NCI-H446 (cell line): ENCODE data around the gene GNG2.

Experiments
- DNase-seq, 2 experiments: peaks; one replicate each; lab custom pipeline; 2025; lab: John Stamatoyannopoulos, UW

Gene GNG2

GRCh38 chr14:51855234-51855633 is 5.2 kb upstream of the GNG2 start:
- DNase-seq = peak in 1 of 2 experiments; percentile 5

- no peak for DNase-seq
Measured at GRCh38 chr14:51856792-51857296, 3.6 kb upstream of the GNG2 start.

GRCh38 chr14:51859131-51859530 is 1.3 kb upstream of the GNG2 start:
- no peak for DNase-seq

- DNase-seq = no peak
Measured at GRCh38 chr14:51860825-51861499, 550 bp downstream of the GNG2 start.

DNA sequence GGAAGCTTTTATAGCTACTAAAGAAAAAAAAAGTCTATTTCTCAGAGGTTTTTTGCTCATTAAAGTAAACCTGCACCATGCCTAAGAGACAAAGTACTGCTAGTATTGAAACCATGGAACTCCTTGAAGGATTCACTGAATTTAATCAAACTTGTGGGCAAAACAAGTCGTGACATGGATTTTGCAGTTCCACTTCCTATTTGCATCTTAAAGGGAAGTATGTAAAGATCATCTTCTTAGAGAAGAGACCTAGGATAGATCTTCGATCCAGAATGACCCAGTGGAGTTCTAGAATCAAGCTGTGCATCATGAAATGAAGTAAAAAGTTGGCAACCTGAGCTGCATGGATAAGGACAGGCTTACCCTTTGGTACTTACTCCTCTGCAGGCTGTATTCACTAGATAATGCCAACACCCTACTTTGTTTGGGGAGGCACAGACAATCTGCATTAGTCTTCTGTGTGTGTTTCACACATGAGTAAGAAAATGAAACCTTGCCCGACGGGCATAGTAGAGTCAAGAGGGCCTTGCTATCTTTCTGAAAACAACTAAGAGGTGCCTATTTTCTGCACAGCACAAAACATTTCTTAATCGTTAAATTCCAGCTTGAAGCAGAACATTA is 1.9 kb downstream of the GNG2 start:
- no peak for DNase-seq

GRCh38 chr14:51862860-51863259 is 2.4 kb downstream of the GNG2 start:
- peak in 1 of 2 experiments; percentile 21 for DNase-seq

DNA sequence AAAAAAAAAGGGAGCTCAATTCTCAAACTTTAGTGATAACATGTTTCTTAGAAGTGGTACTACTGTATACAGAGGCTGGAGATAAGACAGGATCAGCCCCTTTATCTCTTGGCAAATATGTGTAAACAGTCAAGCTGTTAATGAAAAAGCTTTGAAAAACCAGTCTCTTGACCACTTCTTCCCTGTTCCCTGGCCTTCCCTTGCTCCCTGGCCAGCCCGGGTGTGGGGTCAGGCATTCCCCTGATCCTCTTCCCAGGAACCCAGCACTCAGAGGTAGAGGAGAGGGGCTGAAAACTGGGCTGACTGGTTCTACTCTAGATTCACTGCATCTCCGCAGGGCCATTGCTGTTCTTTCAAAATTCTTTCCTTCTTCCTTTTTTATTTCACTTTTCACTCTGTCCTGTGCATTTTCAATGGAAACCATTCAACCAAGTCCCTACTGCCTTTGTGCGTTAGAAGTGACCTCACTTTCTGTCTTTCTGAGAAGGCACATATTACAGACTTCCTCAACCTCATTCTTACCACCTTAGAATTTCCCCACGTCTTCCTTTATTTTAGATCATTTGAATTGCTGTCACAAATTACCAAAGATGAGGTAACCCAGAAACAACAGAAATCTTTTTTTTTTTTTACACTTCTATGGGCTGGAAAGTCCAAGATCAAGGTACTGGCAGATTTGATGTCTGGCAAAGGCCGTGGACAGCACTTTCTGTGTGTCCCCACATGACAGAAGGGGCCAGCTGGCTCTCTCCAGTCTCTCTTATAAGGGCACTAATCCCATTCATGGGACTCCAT is 5.7 kb downstream of the GNG2 start:
- no peak for DNase-seq

GRCh38 chr14:51867741-51868140 is 7.3 kb downstream of the GNG2 start:
- DNase-seq = no peak

GRCh38 chr14:51868405-51868804 is 8.0 kb downstream of the GNG2 start:
- DNase-seq = no peak

DNA sequence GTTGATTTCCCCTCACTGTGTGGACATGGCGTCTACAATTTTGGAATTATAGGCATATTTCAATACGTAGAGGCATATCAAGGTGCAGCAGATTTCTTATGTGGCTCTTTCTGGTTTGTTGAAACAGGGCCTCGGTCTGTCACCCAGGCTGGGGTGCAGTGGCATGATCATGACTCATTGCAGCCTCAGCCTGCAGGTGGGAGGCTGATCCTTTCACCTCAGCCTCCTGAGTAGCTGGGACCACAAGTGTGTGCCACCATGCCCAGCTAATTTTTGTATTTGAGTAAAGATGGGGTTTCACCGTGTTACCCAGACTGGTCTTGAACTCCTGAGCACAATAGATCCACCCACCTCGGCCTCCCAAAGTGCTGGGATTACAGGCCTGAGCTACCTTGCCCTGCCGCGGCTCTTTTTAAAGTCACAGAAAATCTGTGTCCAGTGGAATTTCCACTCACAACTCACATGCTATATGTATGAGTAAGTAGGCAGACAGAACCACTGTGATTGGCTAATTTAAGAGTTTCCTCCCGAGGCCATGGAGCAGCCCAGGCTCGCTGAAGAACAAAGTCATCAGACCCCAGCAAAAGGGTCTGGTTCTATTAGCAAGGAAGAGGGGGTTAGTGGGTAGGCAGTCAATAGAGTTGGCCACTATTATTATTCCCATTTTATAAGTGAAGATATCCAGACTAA is 9.1 kb downstream of the GNG2 start:
- DNase-seq = no peak

- no peak for DNase-seq
Measured at GRCh38 chr14:51870606-51871005, 10.2 kb downstream of the GNG2 start.

DNA sequence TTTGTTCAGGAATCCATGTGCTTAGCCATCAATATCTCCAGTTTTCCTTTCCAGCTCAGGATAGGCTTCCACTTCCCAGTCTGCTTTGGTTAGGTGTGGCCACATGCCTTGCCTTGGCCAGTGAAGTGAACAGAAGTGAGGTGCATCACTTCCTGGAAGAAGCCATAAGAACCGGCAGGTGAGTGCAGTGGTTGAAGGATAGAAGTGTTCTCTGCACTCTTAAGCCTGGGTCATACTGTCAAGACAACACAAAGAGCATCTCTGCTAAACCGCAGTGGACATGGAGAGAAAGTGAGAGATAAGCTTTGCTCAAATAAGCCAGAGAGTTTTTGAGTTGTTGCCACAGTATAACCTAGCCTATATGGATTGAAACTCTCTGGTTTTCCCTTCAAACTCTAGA is 11.4 kb downstream of the GNG2 start:
- no peak for DNase-seq

GRCh38 chr14:51872396-51872795 is 12.0 kb downstream of the GNG2 start:
- no peak for DNase-seq

- peak; percentile 21 to 59 for DNase-seq
Measured at GRCh38 chr14:51873221-51873893, 12.9 kb downstream of the GNG2 start.

DNA sequence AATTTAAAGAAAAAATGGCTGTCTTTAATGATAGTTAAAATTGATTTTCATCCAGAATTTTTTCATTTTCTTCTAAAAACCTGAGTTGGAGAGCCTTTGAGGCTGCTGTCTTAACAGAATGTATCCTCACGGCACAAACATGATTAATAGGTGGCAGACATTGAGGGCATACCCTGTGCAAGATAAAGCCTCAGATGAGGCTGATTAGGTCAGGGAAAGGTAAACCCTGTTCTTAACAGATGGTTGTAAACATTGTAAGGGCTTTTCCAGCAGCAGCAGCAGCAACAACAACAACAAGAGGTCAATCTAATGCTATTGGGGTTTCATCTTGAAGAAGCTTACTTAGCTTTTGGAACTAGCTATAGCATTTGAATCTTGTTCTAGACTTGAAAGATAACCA is 17.4 kb downstream of the GNG2 start:
- no peak for DNase-seq

GRCh38 chr14:51879170-51879569 is 18.8 kb downstream of the GNG2 start:
- DNase-seq = no peak

- no peak for DNase-seq
Measured at GRCh38 chr14:51880835-51881580, 20.6 kb downstream of the GNG2 start.

GRCh38 chr14:51881636-51882035 is 21.2 kb downstream of the GNG2 start:
- no peak for DNase-seq

DNA sequence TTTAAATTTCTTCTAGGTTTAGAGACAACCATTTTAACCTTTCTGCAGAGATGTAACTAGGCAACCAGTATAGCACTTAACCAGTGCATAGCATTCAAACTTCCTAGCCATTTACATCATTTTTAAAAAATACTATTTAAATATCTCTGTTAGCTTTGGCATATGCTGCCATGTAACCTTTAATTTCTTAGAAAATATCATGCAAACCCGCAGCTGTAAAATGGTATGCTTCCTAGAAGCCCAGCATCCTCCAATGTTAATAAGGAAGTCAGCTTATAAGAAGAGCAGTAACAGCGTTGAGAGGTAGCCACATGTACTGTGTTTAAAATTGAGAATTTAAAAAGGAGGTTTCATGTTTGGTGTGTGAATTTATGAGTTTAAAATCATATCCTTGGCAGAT is 22.8 kb downstream of the GNG2 start:
- no peak for DNase-seq

DNA sequence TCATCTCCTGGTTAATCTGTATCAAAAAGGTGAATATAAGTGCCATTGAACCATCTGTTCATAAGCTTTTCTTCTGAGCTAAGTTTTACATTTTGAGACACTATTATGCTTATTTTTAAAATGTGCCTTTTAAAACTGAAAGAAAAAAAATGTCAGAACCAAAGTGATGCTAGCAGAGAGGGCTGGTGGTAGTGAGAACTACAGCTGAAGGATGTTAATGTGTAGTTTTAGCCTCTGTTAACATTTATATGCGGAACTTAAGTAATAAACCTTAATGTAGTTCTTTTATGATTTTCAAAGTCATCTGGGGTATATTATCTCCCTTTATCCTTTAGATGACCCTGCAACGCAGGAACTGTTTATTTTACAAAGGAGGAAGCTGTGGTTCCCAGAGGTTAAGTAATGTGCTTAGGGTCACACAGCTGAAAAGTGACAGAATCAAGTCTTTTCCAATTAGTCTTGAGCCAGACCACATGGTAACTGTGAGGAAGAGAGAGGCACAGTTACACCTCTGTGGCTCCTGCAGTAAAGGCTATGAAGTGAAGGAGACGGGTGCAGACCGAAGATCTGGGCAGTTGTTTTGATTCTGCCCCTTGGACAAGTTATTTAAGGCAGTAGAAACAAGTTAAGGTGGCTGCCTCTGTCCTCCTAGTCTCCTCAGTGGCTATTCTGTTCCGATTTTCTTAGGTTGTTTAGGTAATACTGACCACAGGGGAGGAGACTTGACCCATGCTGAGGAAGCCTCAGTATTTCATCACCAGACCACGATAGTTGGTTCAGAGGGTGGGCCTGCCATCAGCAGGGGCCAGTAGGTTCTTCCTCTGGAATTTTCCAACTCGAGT is 23.9 kb downstream of the GNG2 start:
- DNase-seq = no peak
